ENCODE data around the gene ZFP92.

GRCh38 chrX:153434801-153435200 lies 23.5 kb downstream of the ZFP92 start:
- TF ChIP-seq CTCF (IDR thresholded peaks at IDR 0.05; ENCODE audit: poor library complexity, severe bottlenecking) (no peak), POLR2AphosphoS5 (IDR thresholded peaks at IDR 0.05) (no peak), RAD21 (conservative IDR thresholded peaks at IDR 0.05) (no peak), REST (IDR thresholded peaks at IDR 0.05; ENCODE audit: borderline replicate concordance) (no peak), EZH2 (IDR thresholded peaks at IDR 0.05; ENCODE audit: borderline replicate concordance, insufficient read depth, low read length, poor library complexity, severe bottlenecking) (no peak), SMC3 (conservative IDR thresholded peaks at IDR 0.05; ENCODE audit: poor library complexity) (no peak), TAF1 (IDR thresholded peaks at IDR 0.05; ENCODE audit: low read depth) (no peak), EP300 (conservative IDR thresholded peaks at IDR 0.05; ENCODE audit: poor library complexity, severe bottlenecking) (no peak)

All from neural cell (in vitro differentiated cells).